AG08396 (cell line): ENCODE data around the gene OR14K1.
"Not testable (repeated sequence)": the region's sequence is repeated elsewhere in the genome, so short reads cannot be mapped to it uniquely, and the experiment has no call there.

ENCODE experiments used
- DNase-seq: peaks from one replicate; pipeline ENCODE4 v3.0.0; 2012; ENCODE audit warnings: low spot score, mixed read lengths

Gene OR14K1, protein sequence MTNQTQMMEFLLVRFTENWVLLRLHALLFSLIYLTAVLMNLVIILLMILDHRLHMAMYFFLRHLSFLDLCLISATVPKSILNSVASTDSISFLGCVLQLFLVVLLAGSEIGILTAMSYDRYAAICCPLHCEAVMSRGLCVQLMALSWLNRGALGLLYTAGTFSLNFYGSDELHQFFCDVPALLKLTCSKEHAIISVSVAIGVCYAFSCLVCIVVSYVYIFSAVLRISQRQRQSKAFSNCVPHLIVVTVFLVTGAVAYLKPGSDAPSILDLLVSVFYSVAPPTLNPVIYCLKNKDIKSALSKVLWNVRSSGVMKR

DNA sequence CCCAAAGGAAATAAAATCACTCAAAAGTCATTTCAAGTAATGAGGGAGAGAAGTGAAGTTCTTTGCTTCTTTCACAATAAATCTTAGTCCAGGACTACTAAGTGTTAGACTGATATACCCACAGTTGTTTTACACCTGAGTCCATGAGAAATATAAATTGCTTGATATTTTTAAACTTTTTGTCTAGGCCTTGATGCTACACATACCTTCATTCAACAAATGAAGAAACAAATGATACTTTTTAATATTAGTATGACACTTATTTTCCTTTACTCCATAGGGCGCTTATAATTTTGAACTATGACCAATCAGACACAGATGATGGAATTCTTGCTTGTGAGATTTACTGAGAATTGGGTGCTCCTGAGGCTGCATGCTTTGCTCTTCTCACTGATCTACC is at the start of gene OR14K1:
Gene OR14K1 (plus strand): TSS at position 301 of the 400 bp plus-strand sequence. CDS start 0 bp downstream, at position 301.
- no peak for DNase-seq

DNA sequence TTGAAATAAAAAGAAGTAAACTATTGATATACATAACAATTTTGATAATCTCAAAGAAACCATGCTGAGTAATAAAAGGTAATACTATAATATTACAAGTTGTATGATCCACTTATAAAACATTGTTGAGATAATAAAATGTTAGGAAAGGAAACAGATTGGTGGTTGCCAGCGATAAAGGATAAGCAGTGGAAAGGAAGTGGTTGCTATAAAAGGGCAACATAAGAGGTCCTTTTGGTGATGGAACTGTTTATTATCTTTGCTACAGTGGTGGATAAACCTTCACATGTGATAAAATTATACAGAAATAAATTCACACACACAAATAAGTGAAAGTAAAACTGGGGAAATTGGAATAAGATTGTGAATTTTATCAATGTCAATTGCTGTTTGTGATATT is 37.1 kb upstream of the OR14K1 start:
- no peak for DNase-seq

DNA sequence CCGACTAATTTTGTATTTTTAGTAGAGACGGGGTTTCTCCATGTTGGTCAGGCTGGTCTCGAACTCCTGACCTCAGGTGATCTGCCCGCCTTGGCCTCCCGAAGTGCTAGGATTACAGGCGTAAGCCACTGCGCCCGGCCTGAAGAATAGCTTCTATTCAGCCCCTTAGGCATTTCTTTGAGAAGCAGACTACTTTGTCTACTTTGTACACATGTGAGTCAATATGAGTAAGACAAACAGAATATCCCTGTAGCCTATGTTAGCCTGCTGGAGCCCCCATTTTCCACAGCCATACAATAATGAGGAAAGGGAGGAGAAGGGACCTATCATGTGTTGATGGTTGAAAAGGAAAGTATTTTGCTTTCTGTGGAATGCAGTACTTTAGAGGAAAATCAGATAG is 27.7 kb upstream of the OR14K1 start:
- DNase-seq: not testable (repeated sequence)

DNA sequence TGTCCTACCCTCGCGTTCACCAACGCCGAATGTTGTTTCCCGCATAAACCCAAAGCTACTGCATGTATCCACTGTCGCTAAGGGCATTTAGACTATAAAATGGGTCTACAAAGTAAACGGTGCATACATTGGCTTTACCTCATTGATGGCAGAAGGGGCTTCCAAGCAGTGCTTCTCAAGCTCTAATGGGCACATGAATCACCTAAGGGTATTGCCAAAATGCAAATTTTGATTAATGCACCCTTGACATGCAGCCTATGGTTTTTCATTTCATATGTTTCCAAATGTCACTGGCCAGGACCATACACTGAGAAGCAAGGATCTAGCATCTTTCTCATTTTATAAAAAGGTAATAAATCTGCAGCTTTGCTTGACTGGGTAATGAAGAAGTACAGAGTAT is 24.7 kb upstream of the OR14K1 start:
- DNase-seq: no peak

DNA sequence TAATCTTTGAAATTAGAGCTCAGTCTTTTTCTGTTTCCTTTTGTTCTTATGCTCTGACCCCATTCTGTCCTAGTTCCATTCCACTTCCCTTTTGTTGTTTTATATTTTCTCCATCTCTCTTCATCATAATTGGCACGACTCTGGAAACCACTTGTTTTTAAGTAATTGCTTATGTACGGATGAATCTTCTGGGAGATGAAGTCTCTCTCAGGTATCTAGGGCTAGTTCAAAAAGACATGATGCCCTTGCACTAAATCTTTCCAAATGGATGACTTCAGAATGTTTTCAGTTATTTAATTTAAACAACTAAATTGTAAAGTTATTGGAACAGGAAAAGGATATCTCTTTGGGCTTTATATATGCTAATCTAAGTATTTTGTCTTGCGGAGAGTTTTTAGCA is 21.9 kb upstream of the OR14K1 start, which contains the start of gene OR6F1:
Gene OR6F1 (minus strand): TSS at position 101 of the 400 bp plus-strand sequence. CDS start 3,891 bp downstream, outside the sequence.
- no peak for DNase-seq

DNA sequence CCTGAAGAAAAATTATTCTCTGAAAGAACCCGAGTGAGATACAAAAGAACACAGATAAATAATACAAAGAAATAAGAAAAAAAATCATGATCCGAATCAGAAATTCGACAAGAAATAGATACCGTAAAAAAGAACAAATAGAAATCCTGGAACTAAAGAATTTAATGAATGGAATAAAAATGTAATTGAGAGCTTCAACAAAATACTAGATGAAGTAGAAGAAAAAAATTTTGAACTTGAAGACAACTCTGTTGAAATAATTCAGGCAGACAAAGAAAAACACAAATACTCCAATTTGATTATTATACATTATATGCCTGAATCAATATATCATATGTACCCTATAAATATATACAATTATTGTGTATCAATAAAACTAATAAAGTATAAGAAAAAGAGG is 17.2 kb upstream of the OR14K1 start:
- DNase-seq: no peak

DNA sequence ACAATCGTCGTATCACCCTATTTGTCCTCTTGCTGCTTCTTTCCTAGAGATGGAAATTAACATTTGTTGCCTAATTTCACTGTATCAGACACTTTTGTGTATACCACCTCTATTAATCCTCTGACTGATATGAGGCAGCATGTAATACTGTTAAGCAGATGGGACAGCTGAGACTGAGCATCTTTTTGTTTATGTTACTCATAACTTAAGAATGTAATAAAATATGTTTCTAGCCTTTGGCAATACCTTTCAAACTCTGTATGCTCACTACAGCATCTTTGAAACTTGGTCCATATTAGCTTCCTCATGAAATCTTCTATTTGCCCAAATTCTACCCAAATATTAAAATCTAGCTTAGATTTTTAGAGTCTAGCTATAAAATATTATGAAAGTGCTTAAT is 2.3 kb downstream of the OR14K1 start:
- DNase-seq: no peak

DNA sequence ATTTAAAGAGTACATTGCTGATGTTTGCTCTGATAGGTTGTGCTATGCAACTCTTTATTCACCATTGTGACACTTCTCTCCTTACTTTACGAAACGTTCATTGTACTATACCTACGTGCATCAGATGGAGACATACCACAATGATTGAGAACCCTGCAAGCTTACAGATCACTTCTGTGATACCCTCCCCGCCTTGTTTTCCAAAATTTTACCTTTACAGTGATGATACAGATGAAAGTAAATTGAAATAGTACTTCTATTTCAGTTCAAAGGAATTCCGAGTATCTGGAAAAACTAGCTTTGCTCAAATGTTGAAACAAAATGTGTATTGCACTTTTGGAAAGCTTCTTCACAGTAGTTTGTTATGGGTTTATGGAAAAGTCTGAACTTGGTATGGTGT is 3.3 kb downstream of the OR14K1 start:
- DNase-seq: no peak

DNA sequence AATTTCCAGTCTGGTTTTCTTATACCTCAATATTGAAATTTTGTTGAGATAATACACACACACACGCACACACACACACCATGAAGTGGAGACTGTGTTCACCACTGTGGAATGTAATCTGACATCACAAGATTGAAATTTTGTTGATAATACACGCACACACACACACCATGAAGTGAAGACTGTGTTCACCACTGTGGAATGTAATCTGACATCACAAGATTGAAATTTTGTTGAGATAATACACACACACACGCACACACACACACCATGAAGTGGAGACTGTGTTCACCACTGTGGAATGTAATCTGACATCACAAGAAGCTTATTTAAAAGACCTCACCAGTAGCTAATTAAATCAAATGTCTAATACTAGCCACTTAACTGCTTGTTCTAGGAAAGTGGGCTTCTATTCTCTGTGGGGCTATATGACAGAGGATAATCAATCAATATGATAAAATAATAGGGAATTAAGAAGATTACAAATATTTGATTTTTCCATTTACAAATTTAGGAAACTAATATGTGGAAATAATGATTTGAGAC is 3.9 kb downstream of the OR14K1 start:
- not testable (repeated sequence) for DNase-seq

DNA sequence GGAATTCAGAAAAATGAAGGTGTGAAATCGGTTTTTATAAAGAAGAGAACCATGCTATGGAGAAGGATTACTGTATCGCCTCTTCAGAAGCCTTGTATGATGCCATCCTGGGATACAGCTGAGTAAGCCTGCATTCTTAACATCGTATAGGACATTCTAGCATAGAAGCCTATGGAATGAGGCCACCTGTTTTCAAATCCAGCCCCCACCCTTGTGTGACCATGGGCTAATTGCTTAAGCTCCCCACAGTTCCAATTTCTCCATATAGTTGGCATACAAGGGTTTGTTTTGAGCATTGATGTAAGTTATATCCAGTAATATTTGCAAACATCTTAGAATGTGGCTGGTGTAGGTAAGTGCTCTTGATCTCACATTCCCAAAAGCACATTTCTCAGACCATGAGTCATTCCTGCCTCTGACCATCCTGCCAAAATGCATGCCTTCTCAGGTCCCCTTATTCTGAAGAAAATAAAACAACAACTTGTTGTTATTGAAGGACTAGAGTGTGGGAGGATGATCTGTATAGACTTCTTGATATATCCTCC is 8.0 kb downstream of the OR14K1 start:
- DNase-seq: no peak

DNA sequence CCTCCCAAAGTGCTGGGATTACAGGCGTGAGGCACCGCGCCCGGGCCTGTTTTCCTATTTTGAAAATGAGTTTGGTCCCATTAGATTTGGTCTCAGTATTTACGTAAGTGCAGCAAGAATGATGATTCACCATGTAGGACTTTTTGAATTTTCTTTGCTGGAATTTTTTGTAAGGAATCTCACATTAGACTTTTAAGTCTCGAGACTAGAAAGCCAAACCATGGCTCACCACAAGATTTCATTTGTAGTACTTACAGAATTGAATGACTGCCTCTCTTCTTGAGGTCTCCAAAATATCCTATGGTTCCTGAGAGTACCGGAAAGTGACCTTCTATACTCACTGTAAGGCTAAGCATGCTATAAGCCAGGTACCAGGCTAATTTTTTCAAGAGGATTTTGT is 9.2 kb downstream of the OR14K1 start:
- DNase-seq: no peak

DNA sequence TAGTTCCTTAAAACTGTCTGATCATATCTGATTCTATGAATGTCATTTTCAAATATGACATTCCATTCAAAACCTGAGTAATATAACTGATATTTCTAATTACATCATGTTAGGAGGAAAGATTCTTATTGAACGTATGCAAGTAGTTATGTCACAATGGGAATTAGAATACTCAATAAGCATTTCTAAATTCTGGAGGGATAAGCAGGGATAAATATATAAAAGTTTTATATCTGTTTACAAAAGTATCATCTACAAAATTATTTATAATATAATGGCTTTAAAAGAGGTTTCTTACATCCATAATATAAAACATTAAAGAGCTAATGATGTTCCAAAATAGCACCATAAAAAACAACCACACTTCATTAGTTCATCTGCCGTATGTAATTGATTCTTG is 9.6 kb downstream of the OR14K1 start, which contains the start of gene OR14A2:
Gene OR14A2 (minus strand): TSS at position 101 of the 400 bp plus-strand sequence.
- no peak for DNase-seq

DNA sequence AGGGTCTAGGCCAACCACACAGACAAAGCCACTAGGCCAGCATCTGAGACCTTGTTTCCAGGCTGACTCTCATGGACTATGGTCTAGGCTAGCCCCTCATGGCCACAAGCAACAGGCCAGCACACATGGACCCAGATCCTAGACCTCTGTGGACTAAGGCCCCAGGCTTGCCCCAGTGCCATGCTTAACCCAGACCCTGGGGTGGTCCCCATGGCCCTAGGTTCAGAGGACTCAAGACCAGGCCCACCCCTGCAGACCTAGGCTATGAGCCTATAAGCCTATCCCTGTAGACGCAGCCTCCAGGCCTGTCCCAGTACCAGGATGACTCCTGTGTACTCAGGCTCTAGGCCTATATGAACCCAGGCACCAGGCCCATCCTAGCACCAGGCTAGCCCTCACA is 11.5 kb downstream of the OR14K1 start:
- no peak for DNase-seq

DNA sequence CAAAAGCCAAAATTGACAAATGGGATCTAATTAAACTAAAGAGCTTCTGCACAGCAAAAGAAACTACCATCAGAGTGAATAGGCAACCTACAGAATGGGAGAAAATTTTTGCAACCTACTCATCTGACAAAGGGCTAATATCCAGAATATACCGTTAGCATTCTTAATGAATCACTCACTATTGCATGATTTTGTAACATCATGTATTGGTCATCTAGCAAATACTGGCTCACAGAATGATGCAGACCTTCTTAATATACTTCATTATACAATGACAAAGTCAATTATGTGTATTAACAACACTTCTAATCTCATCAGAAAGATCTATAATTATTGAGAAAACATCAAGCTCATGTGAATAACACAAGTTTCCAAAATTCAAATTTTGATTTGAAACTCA is 15.9 kb downstream of the OR14K1 start:
- not testable (repeated sequence) for DNase-seq

DNA sequence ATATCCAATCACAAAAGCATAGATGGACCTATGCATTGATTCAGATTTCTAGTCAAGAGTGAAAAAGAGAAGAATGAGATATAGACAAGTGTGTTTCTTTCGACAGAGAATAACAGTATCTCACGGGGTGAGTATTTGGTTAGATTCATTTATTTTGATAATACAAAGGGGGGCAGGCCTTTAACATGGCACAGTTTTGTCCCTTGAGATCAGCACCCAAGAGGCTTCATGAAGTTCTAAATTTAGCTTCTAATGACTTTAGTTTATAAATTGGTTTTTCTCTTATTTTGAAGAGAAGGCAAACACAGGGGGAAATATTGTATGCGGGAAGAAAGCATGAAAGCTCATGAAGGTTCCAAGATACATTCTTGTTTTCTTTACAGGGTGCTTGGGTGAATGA is 22.0 kb downstream of the OR14K1 start, which contains the start of gene OR1C1:
Gene OR1C1 (minus strand): TSS at position 101 of the 400 bp plus-strand sequence. CDS start 2,150 bp downstream, outside the sequence.
- DNase-seq: no peak

DNA sequence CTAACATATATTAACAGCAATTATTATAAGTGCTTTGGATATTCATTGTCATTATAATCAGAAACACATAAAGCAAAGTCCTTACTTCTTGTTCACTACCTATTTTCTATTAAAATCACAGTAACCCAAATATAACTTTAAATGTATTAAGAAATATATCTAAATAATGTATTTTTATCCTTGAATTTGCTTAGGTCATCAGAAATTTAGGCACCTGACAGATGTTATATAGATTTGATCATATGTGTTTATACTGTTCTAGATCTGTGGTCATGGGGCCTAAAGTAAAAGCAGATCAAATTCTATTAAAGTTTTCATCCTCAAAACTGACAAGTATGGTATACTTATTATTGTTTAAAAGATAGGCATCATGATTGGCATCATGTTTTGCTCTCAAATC is 31.2 kb downstream of the OR14K1 start:
- no peak for DNase-seq
